Measurements from ENCODE around the gene FANCB.

FANCB gene

DNA sequence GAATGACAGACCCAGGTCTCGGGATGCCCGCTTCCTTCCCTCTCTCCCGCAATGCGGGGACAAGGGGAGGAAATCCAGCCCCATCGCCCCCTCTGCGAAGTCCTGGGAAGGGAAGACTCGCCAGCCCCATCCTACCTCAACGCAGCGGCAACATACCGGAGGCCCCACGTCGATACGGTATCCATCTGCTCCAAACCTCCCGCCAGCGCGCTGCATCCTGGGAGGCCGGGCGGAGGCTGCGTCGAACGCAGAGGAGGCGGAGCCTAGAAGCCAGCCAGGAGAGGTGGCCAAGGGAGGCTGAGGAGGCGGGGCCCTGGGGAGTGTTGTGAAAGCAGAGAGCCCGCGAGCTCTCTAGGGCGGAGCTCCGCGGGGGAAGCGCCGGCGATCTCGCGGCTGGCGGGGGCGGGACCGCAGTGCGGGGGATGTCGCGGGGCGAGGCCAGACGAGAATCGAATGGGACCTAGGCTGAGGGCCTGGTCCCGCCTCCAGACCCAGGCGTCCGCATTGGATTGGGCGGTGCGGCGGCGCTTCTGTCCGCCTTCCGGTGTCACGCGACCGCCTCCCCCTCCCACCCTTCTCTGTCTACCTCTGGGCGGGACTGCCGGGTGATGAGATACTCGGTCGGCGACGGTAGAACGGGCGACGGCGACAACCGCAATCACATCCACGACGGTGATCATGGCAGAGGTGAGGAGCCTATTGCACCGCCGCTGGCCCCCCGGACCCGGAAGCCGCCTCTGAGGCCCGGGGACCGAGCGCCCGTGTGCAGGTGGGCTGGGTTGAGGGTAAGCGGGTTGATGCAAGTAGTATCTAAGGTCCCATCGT, at the start of gene FANCB, which contains the start of gene MOSPD2:
Gene FANCB (minus strand): TSS at position 219 of the 825 bp plus-strand sequence. CDS start 7,559 bp downstream, outside the sequence.
Gene MOSPD2 (plus strand): TSS at position 571 of the 825 bp plus-strand sequence. CDS start 108 bp downstream, at position 679.
- peak; percentile 86 to 87 for DNase-seq (ENCODE audit: low read depth in 2 of 2)

DNA sequence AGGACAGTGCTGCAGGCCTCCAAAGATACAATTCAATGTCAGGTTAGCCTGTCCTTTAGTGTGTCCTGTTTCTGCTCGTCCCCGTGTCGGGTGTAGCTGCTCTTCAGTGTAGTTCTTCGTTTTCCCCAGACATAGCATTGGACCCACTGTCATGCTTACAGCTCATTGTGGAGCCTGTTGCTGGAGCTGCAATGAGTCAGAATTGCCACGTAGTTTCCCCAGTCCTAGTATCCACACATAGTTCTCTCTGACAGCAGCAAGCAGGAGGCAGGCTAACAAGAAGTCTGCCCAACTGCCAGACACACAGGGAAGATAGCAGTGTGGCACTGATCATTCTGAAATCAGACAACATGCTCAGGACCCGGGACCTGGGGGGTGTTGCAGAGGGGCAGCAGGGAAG, 49.6 kb upstream of the FANCB start:
- peak in 1 of 2 experiments; percentile 33 for DNase-seq (ENCODE audit: low read depth in 2 of 2)

DNA sequence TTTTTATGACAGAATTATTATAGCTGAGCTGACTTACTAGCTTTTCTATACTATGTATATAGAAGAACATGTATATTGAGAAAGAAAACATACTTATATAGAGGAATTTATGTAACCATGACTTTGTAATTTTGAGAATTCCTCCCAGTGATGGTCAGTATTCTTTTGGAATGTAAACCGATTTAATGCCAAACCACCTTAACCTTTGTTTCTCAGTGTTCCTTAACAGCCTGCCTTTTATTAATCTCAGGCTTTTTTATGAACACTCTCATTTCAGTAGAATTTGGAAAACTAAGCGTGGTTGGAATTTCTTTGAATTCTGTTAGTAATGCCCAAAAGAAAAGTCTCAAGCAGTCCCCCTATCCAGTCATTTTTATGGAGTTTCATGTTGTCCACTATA, 47.3 kb upstream of the FANCB start:
- DNase-seq (ENCODE audit: low read depth in 2 of 2) = peak in 1 of 2 experiments; percentile 24

DNA sequence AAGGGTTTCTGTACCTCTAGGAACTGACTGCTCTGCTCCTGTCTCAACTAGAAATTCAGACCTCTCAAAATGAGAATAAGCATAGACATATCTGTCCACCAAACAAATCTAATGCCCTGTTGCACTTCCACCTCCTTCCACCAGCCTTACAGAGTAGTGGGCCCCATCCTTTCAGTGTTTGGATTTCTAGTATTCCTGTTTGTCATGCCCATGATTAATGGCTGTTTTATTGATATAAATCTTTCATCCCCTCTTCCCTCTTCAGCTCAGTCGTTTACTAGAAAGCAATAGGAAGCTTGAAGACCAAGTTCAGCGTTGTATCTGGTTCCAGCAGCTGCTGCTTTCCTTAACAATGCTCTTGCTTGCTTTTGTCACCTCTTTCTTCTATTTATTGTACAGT, 46.5 kb upstream of the FANCB start:
- DNase-seq (ENCODE audit: low read depth in 2 of 2) = no peak

DNA sequence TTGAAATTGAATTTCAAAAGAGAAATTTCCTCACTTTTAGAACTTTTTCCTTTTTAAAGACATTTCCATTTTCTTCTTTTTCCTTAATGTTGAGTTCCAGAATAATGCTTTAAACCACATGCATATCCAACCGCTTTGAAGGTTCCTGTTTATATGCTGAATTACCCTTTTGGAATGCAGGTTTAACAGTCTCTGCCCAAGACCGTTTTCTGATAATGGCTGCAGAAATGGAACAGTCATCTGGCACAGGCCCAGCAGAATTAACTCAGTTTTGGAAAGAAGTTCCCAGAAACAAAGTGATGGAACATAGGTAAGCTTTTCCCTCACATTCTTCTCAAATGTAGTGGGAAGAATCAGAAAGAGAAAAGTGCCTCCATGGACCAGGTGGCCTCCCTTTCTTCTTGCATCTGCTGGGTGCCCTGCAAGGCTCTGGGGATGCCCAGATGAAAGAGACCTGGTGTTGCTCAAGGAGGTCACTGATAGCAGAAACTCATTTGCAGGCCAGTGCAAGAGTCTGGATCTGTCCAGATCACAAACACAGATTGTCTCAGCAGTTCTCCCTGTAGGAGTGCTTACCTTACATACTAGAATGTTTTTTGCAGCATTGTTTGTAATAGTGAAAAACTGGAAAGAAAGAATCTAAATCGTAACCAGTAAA, 43.3 kb upstream of the FANCB start:
- DNase-seq (ENCODE audit: low read depth in 2 of 2) = peak in 1 of 2 experiments; percentile 23

DNA sequence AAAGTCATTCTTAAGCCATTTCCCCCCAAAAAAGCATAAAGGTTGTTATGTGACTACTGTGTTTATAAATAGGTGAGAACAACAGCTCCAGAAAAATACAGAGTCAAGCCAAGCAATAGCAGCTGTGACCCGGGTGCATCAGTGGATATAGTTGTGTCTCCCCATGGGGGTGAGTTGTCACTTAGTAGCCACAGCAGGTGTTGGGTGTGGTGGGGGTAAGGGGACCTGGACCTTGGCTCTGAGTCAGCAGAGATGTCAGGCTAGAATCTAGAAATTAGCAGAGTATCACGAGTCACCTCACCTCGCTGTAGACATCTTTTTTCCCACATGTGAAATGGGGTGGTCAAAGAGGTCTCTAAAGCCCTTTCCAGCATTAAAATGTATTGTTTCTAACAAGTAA, 42.7 kb upstream of the FANCB start:
- DNase-seq (ENCODE audit: low read depth in 2 of 2) = no peak

DNA sequence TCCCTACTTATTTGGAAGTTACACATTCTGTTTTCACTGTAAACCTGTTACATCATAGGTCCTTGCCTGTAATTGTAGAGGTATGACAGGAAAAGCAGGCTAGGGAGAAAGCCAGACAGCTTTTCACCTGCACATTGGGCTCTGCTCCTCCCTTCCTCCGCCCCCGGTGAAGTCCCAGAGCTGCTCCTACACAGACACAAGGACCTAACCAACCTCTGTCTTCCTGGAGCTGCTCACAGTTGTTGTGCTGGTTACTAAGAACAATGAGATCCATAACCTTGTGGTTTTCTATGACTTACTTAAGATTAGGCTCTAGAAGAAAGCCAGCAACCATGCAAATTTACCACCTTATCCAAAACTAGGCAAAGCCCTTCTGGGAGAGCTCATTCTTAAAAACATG, 40.4 kb upstream of the FANCB start:
- no peak for DNase-seq (ENCODE audit: low read depth in 2 of 2)

DNA sequence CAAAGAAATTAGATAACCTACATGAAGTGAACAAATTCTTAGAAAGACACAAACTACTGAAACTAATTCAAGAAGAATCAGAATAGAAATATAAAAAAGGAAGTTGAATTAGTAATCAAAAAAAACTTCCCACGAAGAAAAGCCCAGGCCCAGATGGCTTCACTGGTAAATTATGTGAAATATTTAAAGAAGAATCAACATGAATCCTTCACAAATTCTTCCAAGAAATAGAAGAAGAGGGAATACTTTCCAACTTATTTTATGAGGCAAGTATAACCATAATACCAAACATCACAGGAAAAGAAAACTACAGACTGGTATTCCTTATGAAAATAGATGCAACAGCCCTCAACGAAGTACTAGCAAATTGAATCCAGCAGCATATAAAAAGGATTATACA, 31.0 kb upstream of the FANCB start:
- DNase-seq (ENCODE audit: low read depth in 2 of 2) = no peak

DNA sequence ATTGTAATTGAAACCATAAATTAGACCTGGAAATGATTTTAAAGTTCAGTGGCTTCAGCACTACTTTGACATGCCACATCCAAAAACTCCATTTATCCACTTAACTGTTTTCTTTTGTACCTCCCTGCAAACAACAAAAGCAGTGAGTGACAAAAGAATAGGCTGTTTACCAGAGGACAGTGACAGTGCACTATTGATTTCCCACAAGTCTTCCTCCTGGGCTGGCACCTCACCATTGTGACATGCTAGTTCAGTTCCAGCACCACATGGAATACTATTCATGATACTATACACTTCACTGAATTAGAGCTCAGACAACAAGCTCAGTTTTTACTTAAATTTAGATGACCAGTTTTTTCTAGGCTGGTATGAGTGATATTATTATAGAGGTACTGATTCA, 29.7 kb upstream of the FANCB start:
- no peak for DNase-seq (ENCODE audit: low read depth in 2 of 2)

DNA sequence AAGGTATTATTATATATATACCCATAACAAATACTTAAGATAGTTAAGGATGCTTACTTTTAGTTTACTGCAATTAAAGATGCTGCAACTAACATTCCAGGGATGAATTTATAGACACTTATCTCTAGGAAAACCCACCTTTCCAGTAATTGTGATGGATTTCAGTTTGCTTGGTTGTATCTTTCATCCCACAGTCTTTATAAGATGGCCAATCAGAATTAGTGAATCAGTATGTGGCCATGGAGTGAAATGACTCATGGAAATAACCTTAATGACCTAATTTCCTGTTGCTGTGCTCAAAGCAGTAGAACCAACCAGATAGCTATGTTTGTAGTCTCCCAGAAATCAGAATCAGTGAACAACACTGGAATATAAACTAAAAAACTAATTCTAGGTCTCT, 26.7 kb upstream of the FANCB start:
- no peak for DNase-seq (ENCODE audit: low read depth in 2 of 2)

DNA sequence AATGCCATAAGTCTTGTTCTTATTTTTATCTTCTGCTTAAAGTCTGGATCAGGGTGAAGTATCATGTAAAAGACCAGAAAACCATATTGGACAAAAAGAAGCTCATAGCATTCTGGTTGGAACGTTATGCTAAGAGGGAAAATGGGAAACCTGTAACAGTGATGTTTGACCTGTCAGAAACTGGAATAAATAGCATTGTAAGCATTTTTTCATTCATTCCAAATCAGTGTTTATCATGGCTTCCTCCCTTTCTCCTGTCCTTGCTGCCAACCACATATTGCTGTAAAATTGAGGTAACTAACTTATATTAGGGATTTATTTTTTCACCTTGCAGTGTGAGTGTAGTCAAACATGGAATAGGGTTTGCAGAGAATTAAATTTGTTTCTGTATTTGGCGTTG, 24.2 kb upstream of the FANCB start:
- no peak for DNase-seq (ENCODE audit: low read depth in 2 of 2)

DNA sequence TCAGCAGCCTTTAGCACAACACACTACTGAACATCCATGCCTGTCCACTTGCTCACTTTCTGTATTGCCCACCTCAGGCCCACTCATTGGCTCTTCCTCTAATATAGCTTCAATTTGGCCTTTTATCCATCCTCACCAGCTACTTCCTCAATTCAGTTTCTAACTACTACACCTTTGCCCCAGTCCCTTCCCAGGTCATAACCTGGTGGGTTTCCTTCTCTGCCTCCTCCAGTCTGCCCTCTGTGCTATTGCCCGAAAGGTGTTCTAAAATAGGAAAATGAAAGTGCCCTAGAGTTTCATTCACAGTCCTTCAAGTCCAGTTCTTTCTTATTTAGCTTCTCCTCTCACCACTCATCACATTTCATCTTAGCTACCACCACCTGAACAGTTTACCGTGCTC, 23.4 kb upstream of the FANCB start:
- no peak for DNase-seq (ENCODE audit: low read depth in 2 of 2)

DNA sequence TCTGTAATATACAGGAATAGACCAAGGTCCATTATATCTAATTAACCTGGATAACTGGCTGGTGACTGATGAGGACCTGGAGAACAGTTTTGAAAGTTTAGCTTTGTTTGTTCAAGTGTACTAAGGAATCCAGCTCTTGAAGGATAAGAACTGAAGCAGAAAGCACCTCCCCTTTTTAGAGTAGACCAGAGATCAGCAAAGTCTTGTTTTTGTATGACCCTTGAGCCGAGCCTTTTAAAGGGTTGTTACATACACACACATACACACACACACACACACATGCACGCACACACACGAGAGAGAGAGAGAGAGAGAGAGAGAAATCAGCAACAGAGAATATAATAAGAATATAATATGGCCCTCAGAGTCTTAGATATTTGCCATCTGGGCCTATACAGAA, 13.4 kb upstream of the FANCB start:
- no peak for DNase-seq (ENCODE audit: low read depth in 2 of 2)

DNA sequence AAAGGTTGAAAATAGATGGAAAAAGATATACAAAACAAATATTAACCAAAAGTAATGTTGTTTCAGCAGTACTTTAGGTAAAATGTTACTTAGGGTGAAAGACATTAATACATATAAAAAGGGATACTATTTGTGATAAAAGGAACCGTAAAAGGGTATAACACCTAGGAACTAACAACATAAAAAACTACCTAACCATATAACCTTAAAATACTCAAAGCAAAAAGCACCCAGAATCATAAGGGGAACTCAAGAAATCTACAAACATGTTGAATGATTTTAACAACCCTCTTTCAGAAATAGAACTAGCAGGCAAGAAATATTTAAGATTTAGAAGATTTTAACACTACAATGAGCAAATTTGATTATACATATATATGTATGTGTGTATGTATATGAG, 11.8 kb upstream of the FANCB start:
- DNase-seq (ENCODE audit: low read depth in 2 of 2) = no peak

DNA sequence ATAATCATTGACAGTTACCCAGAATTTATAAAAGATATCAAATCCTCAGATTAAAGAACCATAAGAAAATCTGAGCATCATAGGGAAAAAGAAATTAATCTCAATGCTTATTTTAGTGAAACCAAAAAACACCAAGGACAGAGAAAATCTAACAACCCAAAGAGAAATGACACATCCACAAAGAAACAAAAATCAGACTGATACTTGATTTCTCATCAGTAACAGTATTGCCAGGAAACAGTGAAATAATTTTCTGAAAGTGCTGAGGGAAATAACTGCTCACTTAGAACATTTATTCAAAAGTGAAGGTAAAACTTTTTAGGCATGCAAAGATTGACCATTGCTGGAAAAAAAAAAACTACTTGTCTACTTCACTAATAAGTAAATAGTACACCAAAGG, 11.0 kb upstream of the FANCB start:
- DNase-seq (ENCODE audit: low read depth in 2 of 2) = no peak

DNA sequence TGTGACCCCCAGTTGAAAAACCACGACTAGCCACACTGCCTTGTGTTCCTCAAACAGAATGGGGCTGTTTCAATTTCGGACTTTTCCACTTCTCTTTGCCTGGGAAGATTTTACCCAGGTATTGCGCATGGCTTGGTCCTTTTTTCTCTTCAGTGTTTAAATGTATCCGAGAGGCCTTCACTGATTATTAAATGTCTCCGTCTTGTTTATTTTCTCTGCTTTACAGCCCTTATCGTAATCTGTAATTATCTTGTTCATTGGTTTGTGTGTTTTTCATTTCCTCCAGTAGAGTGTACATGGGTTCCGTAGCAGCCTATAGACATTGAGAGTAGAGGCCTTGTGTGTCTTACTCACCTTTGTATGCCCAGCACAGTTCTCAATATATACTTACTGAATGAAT, 2.8 kb upstream of the FANCB start:
- no peak for DNase-seq (ENCODE audit: low read depth in 2 of 2)

DNA sequence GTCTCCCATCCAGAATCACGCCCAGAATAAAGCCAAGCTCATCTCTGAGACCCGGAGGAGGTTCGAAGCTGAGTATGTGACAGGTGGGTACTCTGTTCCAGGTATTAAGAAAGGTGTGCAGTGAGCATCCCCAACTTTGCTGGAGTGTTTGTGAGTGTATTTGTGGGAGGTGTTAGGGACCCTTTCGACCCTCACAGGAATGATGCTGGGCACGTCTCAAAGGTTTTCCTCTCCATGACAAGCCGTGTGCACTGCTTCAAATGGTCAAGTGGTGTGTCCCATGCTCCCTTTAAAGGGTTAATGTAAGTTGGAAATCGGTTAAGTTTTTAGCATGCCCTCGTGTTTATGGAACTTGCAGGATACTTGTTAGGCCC, 794 bp upstream of the FANCB start:
- no peak for DNase-seq (ENCODE audit: low read depth in 2 of 2)

DNA sequence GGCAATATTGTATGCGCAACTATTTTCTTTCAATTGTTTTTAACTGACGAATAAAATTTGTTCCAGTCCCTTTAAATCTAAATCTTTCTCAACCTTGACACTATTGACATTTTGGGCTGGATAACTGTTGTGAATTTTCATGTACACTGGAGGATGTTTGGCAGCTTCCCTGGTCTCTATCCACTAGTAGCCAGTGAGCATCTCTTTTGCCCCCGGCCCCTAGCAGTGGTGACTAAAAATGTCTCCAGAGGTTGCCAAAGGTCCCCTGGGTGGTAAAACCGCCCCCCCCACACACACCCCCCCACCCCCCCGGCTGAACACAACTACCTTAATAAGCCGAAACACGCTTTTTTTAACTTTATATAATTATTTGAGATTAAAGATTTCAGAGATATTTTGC, 514 bp downstream of the FANCB start:
- no peak for DNase-seq (ENCODE audit: low read depth in 2 of 2)

DNA sequence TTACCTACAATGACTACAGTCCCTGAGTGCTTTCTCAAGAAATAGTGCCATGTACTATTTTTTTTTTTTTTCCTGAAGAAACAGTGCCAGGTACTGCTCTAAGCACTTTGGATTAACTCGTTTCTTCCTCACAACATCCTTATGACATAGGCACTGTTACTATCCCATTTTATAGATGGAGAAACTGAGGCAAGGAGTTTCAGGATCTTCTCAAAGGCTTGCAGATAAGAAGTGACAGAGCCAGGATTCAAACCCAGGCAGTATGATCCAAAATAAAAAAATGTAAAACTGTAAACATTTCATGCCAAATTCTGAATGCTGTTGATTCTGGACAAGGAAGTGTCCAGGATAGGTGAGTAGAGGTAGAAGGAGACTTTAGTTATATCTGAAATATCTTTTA, 1.1 kb downstream of the FANCB start:
- DNase-seq (ENCODE audit: low read depth in 2 of 2) = no peak

DNA sequence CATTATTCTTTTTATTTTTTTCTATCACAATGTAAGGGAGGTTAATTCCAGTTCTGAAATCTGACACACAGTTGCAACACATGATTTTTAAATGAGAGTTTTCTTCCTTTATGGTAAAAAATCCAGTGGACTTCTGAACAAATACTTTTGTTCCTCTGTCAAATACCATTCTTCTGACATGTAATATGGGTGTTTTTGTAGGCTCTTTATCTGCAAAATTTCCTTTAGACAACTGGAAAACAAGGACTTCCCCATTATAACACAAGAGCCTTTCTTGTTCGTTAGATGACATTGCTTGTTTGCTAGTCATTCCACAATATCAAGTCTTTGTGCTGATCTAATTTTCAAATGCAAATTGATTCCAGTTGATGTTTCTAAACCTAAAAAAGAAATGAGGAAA, 7.7 kb downstream of the FANCB start:
- peak; percentile 0 to 12 for DNase-seq (ENCODE audit: low read depth in 2 of 2)

DNA sequence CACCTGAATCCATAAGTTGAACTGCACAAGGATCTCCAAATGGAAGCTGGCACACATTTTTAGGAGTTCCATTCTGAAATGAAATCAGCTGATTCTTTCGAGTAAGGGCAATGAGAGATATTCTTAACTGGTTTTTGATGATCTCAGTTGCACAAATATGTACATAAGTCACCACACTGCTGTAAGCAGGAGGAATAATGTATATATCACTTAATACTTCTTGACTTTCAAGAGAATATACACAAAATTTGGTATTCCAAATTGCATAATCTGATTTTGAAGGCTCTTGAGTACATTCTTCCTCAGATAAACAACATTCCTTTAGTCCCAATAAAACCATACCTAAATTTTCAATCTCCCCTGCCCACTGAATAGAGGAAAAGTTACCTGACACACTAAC, 8.2 kb downstream of the FANCB start:
- DNase-seq (ENCODE audit: low read depth in 2 of 2) = peak; percentile 34 to 43

DNA sequence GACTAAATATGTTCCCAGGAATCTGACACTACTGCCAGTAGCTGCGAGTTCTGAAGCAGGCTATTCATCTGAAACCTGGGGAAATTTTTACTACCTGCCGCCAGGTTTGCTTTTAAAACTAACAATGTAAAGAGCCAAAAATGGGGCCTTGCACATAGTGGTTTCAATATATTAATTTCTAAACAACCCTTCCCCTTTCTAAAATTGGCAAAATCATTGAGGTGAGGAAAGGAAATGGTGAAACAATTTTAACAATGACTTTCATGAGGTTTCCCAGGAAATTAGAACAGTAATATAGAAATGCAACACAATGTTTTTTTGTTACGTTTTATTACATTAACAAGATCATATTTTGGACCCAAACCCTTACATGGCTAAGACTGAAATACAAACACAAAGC, 21.3 kb downstream of the FANCB start:
- no peak for DNase-seq (ENCODE audit: low read depth in 2 of 2)

DNA sequence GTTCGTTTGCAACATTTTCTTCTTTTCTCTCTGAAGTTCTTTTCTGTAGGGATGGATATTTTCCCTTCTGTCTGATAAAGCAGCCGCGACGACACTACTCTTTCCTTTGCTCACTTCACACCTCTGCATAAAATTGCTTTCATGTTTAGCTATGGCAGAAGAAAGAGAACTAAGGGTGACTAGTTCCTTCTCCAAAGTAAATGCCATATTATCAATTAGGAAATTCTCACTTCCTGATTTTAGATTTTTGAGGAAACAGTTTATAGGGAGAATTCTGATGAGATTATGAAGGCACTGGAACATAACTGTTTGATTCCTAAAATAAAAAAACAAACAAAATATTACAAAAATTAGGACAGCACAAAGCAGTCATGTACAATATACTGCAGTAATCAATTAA, 29.2 kb downstream of the FANCB start:
- no peak for DNase-seq (ENCODE audit: low read depth in 2 of 2)

Measured in fibroblast of skin of left biceps (primary cell).